ENCODE results near the gene PARP8.

DNA sequence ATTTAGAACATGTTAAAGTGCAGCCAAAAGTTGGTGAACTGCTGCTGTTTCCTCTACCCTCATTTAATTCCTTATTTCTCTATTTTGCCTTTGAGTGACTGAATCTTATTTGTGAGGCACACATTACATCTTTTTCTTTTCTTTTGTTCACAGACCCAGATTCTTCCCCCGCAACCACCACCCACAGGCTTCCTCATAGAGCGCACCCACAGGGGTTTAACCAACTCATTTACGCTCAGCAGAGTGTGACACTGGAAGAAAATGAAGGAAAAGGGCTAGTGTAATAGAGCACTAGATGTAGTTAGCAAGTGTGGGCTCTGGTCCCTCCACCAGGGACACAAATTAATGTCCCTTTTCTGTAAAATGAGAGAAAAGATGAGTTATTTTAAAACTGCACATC lies 200.7 kb downstream of the PARP8 start:
- TF ChIP-seq, protein P1, sequence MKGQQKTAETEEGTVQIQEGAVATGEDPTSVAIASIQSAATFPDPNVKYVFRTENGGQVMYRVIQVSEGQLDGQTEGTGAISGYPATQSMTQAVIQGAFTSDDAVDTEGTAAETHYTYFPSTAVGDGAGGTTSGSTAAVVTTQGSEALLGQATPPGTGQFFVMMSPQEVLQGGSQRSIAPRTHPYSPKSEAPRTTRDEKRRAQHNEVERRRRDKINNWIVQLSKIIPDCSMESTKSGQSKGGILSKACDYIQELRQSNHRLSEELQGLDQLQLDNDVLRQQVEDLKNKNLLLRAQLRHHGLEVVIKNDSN (CRISPR knock-in tag; IDR thresholded peaks at IDR 0.05) = no peak
- no peak for TF ChIP-seq RAD21 (CRISPR knock-in tag; conservative IDR thresholded peaks at IDR 0.05 in 1 of 2, IDR thresholded peaks at IDR 0.05 in 1 of 2)
- TF ChIP-seq FOXP1 (CRISPR knock-in tag; IDR thresholded peaks at IDR 0.05) = no peak
- TF ChIP-seq ZNF398 (CRISPR knock-in tag; IDR thresholded peaks at IDR 0.05) = no peak
- TF ChIP-seq E4F1 (CRISPR knock-in tag; IDR thresholded peaks at IDR 0.05; ENCODE audit: borderline replicate concordance) = no peak
- TF ChIP-seq CTBP1 (IDR thresholded peaks at IDR 0.05; ENCODE audit: borderline replicate concordance) = no peak
- no peak for TF ChIP-seq HIVEP1 (CRISPR knock-in tag; IDR thresholded peaks at IDR 0.05)
- no peak for TF ChIP-seq SMAD3 (CRISPR knock-in tag; conservative IDR thresholded peaks at IDR 0.05)
- TF ChIP-seq, protein P2, sequence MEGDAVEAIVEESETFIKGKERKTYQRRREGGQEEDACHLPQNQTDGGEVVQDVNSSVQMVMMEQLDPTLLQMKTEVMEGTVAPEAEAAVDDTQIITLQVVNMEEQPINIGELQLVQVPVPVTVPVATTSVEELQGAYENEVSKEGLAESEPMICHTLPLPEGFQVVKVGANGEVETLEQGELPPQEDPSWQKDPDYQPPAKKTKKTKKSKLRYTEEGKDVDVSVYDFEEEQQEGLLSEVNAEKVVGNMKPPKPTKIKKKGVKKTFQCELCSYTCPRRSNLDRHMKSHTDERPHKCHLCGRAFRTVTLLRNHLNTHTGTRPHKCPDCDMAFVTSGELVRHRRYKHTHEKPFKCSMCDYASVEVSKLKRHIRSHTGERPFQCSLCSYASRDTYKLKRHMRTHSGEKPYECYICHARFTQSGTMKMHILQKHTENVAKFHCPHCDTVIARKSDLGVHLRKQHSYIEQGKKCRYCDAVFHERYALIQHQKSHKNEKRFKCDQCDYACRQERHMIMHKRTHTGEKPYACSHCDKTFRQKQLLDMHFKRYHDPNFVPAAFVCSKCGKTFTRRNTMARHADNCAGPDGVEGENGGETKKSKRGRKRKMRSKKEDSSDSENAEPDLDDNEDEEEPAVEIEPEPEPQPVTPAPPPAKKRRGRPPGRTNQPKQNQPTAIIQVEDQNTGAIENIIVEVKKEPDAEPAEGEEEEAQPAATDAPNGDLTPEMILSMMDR (IDR thresholded peaks at IDR 0.05 in 2 of 3, conservative IDR thresholded peaks at IDR 0.05 in 1 of 3; ENCODE audit: insufficient read depth in 2 of 3, low read depth in 1 of 3, low read length in 3 of 3) = no peak
- TF ChIP-seq EP300 (IDR thresholded peaks at IDR 0.05; ENCODE audit: low read length) = no peak
- TF ChIP-seq SRSF9 (IDR thresholded peaks at IDR 0.05; ENCODE audit: borderline replicate concordance, low read depth, low read length) = no peak
- TF ChIP-seq, protein P3, sequence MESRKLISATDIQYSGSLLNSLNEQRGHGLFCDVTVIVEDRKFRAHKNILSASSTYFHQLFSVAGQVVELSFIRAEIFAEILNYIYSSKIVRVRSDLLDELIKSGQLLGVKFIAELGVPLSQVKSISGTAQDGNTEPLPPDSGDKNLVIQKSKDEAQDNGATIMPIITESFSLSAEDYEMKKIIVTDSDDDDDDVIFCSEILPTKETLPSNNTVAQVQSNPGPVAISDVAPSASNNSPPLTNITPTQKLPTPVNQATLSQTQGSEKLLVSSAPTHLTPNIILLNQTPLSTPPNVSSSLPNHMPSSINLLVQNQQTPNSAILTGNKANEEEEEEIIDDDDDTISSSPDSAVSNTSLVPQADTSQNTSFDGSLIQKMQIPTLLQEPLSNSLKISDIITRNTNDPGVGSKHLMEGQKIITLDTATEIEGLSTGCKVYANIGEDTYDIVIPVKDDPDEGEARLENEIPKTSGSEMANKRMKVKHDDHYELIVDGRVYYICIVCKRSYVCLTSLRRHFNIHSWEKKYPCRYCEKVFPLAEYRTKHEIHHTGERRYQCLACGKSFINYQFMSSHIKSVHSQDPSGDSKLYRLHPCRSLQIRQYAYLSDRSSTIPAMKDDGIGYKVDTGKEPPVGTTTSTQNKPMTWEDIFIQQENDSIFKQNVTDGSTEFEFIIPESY (CRISPR knock-in tag; IDR thresholded peaks at IDR 0.05) = no peak
